DMS53 (cell line): ENCODE data around the gene CD8B2.
"Not testable (repeated sequence)": the region's sequence is repeated elsewhere in the genome, so short reads cannot be mapped to it uniquely, and the experiment has no call there.

Source experiments
- DNase-seq: peaks from one replicate; lab custom pipeline; 2025; lab: John Stamatoyannopoulos, UW

CD8B2 gene

GRCh38 chr2:106486551-106487385 is at the start of gene CD8B2:
CD8B2 (plus strand) TSS chr2:106487364; CDS start chr2:106487427, 63 bp downstream.
- DNase-seq: not testable (repeated sequence)

DNA sequence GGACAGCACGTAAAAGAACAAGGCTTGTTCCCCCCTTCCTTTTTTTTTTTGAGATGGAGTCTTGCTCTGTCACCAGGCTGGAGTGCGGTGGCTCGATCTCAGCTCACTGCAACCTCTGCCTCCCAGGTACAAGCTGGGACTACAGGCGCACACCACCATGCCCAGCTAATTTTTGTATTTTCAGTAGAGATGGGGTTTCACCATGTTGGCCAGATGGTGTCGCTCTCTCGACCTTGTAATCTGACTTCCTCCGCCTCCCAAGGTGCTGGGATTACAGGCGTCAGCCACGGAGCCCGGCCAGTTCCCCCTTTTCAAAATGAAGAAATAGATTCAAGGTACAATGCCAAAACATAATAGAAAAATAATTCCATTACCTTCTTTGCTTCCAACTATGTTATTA is 25.3 kb upstream of the CD8B2 start:
- not testable (repeated sequence) for DNase-seq

DNA sequence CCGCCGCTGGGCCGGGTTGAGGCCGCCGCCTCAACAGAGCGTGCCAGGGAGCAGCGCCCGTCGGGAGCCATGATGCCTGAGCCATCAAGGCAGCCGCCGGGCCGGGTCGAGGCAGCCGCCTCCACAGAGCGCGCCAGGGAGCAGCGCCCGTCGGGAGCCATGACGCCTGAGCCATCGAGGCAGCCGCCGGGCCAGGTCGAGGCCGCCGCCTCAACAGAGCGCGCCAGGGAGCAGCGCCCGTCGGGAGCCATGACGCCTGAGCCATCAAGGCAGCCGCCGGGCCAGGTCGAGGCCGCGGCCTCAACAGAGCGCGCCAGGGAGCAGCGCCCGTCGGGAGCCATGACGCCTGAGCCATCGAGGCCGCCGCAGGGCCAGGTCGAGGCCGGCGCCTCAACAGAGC is 19.6 kb upstream of the CD8B2 start:
- not testable (repeated sequence) for DNase-seq

DNA sequence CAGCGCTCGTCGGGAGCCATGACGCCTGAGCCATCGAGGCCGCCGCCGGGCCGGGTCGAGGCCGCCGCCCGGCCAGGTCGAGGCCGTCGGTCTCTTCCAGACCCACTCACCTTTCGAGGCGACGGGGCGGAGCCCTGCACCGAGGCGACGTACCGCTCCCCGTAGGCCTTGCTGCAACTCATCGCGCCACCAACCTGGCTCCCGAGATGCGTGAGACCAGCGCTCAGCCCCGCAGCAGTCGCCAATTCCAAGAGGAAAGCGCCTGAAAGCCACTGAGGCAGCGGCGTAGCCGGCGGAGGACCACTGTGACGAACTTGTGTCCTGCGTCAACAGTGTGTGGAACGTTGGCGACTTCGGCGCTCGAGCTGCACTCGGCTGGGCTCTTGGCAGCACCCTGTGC is 19.1 kb upstream of the CD8B2 start, which contains the start of gene RGPD3:
TSS of gene RGPD3 (minus strand) at position 307 of the 400 bp plus-strand sequence. CDS start at position 182, 125 bp downstream.
- not testable (repeated sequence) for DNase-seq

DNA sequence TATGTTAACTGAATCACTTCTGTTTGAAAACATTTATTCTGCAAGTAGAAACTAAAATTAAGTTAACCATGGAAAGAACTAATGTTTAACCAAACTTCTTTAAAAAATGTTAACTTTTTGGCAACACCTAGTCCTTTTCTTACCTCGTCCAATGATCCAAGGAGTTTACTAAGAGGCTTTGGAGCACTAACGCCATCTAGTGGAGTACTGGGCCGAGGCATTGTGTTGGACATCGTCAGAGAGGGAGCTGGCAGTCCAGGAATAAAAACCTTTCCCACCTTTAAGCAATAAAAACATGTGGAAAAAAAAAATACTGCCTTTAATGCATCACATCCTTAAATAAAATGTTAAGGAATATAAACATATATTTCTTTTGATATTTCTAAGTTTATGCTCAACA is 16.5 kb upstream of the CD8B2 start:
- DNase-seq: not testable (repeated sequence)

- not testable (repeated sequence) for DNase-seq
Measured at GRCh38 chr2:106477647-106478046, 9.5 kb upstream of the CD8B2 start.

DNA sequence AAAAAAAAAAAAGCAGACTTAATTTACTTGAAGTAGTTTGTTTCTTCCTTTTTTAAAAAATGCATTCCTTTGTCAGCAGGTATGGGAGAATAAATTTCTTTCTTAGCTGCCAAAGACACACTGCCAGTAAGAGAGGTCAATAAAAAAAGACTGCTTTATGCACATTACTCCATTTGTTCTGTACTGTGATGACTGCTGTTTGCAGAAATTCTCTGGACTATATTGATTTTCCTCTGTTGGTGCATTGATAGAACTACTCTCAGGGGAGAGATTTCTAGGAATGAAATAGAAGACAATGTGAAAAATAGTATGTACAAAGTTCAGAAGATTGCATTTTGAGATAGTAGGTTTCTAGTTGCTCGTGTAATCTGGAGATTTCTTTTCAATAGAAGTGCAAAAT is 7.6 kb upstream of the CD8B2 start:
- DNase-seq: not testable (repeated sequence)

- DNase-seq: peak; percentile 52
Measured at GRCh38 chr2:106487386-106488191, 425 bp downstream of the CD8B2 start.

DNA sequence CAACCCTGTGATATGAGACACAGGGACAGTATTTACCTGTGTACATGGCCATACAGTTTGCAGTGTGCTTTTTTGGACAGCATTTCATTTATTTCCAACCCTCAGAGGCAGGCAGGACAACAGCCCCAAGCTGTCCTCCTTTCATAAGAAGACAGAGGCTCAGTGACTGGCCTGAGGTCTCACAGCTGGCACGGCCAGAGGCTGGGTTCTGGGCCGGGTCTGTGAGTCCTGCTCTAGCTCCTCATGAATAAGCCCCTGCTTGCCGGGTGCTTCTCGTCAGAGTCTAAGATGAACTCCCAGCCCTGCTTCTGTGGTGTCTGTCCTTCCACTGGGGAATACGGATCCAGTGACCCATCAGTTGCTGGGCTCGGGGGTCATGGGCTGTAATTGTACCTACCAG is 2.5 kb downstream of the CD8B2 start:
- DNase-seq: not testable (repeated sequence)

DNA sequence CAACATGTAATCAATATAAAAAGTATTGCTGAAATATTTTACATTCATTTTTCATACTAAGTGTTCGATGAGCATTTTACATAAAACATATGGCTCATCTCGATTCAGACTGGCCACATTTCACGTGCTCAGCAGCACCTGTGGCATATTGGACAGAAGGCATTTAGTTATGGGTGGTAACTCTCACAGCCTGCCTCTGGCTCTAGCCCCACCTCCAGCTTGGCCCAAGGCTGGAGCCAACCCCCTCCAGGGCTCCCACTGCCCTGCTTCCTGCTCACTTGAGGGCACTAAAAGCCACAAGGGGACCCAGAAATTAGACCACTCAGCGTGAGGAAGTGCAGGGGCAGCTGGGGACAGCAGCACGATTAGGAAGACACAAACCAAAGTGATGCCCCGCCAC is 5.2 kb downstream of the CD8B2 start:
- not testable (repeated sequence) for DNase-seq

DNA sequence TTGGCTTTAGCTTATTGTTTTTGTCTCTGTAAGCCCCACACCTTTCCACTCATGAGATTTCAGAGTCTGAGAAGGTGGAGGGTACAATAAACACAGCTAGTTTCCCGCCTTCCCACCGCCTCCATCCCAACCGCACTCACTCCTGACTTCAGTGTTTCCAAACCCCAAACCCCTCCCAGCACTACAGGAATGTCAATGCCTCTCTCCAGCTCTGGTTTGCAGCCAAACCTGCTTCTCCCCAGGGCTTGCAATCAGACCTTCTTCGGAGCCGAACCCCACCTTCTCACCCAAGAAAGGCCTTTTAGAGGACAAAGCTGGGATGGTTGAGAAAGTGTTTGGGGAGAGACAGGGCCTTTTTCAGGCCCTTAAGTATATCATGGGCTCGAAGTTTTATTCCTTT is 5.7 kb downstream of the CD8B2 start:
- DNase-seq: not testable (repeated sequence)

DNA sequence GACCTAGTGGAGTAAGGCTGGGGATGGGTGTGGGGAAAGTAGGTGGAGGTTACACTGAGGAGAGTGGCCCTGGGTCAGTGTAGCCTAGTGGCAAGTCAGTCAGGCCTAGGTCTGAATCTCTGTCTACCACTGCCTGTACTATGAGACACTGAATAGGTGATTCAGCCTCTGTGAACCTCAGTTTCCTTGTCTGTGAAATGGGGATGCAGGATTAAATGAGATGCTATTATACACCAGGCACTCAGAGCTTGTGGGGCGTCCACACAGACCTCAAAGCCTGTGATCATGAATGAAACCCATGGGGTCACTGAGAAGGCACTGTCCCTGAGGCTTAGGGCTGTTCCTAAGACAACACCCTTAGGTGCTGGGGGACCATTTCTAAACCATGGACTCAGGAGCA is 11.4 kb downstream of the CD8B2 start:
- not testable (repeated sequence) for DNase-seq

DNA sequence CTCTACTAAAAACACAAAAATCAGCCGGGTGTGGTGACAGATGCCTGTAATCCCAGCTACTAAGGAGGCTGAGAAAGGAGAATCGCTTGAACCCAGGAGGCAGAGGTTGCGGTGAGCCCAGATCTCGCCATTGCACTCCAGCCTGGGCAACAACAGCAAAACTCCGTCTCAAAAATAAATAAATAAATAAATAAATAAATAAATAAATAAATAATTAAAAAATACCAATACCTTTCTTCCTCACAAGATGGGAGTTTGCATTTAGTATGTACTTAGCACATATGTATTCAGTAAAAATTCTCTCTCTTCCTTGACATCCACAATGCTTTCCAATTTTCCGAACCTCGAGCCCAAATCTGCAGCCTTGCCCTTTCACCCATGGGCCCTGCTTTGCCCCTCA is 13.2 kb downstream of the CD8B2 start:
- not testable (repeated sequence) for DNase-seq

GRCh38 chr2:106502351-106502750 is 15.2 kb downstream of the CD8B2 start:
- DNase-seq: not testable (repeated sequence)

DNA sequence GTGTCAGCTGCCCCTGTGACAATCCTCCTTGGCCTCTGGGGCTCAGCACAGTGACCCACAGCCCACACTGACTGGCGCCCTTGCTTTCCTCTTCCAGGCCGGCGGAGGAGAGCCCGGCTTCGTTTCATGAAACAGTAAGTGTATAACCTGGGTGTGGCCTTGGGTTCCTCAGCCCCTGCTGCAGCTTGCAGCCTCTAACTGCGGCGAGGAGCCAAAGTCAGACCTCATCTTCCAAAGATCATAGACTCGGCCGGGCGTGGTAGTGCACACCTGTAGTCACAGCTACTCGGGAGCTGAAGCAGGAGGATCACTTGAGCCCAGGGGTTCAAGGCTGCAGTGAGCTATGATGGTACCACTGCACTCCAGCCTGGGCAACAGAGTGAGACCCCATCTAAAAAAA is 17.0 kb downstream of the CD8B2 start:
- not testable (repeated sequence) for DNase-seq

- not testable (repeated sequence) for DNase-seq
Measured at GRCh38 chr2:106504787-106505186, 17.6 kb downstream of the CD8B2 start.

DNA sequence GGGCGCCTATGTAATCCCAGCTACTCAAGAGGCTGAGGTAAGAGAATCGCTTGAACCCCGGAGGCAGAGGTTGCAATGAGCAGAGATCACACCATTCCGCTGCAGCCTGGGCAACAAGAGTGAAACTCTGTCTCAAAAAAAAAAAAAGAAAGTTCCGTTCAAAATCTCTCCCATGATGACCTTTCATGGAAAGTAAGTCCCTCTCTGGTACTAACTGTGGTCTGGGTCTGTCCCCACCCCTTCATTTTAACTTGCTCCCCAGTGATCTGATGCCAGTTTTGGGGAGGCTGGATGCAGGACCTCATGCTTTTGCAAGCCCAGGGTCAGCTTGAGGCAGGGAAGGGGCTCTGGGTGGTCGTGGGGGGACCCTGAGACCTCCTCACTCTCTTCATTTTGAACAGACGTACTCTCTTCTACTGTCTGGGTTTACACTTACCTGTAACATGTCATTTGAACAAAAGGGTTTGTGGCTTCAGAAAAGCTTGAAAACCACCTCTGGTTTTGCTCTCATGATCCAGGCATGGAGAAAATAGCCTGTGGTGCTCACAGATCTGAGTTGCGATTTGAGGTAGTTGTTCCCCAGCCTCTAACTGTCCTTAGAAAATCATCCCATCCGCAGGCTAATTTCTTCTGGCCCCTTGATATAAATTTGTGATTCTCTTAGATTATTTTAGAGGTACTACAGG is 19.0 kb downstream of the CD8B2 start:
- DNase-seq: not testable (repeated sequence)

DNA sequence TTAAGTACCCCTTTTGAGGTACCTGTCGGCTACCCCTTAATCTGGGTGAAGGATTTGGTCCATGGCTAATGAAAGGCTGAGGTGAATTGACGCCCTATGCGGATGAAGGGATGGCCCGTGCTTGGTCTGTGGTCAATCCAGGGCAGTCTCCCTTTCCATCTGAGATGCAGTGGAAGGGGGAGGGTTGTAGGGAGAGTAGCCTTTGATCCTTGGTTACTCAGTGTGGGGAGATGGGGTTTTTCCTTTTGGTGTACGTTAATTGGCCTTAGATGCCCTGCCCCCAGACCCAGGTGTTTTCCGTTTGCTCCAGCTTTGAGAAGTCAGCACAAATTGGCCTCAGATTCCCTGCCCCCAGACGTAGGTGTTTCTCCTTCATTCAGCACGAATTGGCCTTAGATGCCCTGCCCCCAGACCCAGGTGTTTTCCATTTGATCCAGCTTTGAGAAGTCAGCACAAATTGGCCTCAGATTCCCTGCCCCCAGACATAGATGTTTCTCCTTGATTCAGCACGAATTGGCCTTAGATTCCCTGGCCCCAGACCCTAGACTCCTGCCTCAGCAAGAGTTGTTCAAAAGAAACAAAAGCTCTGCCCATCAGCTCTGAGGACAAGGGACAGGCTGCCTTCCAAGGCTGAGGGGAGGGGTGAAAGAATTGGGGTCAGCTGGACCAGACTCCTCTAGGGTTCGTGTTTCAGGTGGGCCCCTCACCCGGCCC is 21.7 kb downstream of the CD8B2 start:
- DNase-seq: not testable (repeated sequence)

DNA sequence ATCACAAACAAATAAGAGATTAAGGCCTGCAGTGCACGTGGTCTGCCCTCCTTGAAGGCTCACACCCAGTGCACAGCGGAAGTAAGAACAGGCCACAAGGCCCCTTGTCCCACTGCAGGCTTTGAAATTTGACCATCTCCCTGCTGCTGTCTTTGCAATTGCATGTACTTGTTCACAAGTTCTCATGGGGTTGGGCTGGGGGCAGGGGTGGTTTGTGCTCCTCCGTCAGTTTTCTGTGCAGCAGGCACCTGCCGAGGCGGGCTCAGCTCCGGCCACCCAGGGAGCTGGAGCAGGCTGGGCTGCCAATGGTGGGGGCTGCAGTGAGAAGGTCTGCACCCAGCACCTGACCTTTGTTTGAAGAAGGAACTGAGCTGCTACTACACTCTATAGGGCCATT is 22.2 kb downstream of the CD8B2 start:
- not testable (repeated sequence) for DNase-seq

DNA sequence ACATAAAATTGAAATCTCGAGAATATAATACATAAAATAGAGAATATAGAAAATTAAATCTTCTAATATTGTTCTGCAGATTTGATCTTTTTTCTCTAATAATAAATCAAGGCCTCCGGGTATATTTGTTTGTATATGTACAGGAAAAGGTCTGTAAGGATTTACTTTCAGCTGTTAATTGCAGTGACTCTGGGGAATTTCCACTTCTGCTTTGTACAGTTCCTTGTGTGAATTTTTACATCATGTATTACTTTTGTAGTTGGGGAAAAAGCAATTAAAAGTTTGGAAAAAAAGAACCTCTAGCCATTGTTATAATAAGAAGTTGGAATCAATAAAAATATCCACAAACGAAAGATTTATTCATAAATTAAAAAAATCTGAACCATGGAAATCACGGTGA is 23.6 kb downstream of the CD8B2 start:
- not testable (repeated sequence) for DNase-seq

GRCh38 chr2:106511476-106511901 is 24.3 kb downstream of the CD8B2 start:
- not testable (repeated sequence) for DNase-seq
